Posterior cingulate gyrus (tissue), 11 donors: Measurements from ENCODE around the gene SHC1.
"Not testable (repeated sequence)": the region's sequence is repeated elsewhere in the genome, so short reads cannot be mapped to it uniquely, and the experiment has no call there.

Experiments used
- DNase-seq, 10 donors: peaks; one replicate each; pipeline versions ENCODE4 v3.0.0 to v3.0.0-alpha.2; 2020 to 2021; ENCODE audit warnings: mixed read lengths in 3 of 10
- intact Hi-C: fragments of 100-400 bp; cut with DNase I; formaldehyde crosslinking; loops from one replicate; pipeline ENCODE4 v1.15.1; 2023

Gene SHC1

DNA sequence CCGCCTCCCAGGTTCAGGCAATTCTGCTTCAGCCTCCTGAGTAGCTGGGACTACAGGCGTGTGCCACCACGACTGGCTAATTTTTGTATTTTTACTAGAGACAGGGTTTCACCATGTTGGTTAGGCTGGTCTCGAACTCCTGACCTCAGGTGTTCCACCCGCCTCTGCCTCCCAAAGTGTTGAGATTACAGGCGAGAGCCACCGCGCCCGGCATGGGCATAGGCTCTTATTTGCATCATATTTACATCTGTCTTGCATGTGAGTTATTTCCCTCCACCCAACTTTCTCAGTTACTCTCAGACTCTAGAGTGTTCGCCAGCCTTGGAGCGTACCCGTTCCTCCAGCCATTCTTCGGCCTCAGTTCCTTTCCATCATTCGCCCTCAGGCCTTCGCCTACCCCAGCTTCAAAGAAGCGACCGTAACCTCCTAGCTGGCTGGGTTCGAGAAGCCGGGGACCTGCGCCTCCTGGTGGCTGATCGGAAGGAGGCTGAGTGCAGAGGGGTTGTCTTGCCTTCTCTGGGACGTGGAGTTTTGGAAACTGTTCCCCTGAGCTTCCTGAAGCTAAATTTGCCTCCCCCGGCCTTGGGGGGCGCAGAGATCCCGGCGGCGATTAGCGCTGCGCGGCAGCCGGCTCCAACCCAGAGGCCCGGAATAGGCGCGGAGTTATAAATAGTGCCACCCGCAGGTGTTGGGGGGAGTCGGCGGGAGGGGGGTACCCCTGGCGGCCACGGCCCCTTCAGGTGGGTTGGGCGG is 28.4 kb upstream of the SHC1 start:
- intact Hi-C loops = loop anchor here (5.0 kb wide), 1 partner anchor 37 kb away; the partner anchor contains the start of gene PYGO2
- DNase-seq = peak; percentile 15 to 93 (median 69)

DNA sequence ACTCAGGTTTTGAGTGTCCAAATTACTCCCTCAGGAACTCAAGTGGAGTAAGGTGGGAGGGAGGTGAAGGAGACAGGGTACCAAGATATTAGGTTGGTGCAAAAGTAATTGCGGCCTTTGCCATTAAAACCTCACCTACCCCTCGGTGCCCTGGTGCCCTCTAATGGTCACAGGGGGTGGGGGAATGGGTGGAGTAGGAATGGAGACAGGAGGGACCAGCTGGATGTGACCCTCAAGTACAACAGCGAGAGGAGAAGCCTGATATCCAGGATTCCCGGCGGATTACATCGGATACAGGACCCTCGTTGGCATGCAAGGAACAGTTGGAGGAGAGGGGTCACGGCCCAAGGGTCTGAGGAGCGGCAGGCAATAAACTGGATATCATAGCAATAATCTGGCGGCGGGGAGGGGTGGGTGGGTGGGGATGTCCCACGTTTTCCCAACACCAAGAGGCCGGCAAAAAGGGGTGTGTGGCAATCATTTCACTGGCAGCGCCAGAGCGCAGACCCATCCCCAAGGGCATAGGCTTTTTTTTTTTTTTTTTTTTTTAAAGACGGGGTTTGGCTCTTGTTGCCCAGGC is 27.7 kb upstream of the SHC1 start:
- DNase-seq = peak in 2 of 10 donors; percentile 24 to 31
- intact Hi-C loops = loop anchor here (5.0 kb wide), 1 partner anchor 36 kb away; the partner anchor contains the start of gene PYGO2

DNA sequence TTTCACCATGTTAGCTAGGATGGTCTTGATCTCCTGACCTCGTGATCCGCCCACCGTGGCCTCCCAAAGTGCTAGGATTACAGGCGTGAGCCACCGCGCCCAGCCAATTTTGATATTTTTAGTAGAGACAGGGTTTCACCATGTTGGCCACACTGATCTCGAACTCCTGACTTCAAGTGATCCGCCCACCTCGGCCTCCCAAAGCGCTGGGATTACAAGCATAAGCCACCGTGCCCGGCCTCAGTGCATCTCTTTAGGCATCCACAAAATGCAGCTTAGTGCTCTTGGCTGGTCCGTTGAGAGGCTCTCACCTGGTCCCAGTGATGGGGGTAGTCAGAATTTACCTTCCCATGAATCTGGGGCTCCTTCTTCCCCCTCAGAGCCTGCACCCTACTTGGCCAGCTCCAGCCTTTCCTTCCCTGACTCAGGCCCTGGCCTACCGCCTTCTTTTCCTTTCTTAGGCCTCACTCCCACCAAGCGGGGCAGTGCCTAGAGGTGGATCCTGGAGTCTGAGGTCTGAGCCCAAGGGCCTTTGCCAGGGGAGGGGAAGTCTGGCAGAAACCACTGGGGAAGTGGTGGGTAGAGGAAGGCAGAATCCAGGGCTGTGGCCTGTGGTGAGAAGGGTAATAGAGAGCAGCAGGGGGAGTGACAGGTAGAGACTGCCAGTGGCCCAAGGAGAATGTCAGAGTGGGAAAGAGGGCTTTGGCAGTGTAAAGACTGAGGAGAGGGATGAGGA is 26.6 kb upstream of the SHC1 start:
- intact Hi-C loops = loop anchor here (5.0 kb wide), 1 partner anchor 35 kb away; the partner anchor contains the start of gene PYGO2
- DNase-seq = peak in 2 of 10 donors; percentile 39 to 59

DNA sequence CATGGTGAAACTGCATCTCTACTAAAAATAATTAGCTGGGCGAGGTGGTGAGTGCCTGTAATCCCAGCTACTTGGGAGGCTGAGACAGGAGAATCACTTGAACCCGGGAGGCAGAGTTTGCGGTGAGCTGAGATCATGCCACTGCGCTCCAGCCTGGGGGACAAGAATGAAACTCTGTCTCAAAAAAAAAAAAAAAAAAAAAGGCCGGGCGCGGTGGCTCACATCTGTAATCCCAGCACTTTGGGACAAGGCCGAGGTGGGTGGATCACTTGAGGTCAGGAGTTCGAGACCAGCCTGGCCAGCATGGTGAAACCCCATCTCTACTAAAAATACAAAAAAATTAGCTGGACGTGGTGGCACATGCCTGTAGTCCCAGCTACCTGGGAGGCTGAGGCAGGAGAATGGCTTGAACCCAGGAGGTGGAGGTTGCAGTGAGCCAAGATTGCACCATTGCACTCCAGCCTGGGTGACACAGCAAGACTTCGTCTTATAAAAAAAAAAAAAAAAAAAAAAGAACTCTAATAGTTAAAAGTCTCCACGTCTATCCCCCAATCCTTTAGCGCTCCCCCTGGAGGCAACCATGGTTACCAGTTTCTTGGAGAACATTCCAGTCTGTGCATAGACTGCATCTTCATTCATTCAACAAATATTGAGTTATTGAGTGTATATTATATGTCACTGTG is 24.9 kb upstream of the SHC1 start:
- intact Hi-C loops = loop anchor here (5.0 kb wide), 1 partner anchor 33 kb away; the partner anchor contains the start of gene PYGO2
- peak in 2 of 10 donors; percentile 31 to 54 for DNase-seq

GRCh38 chr1:154994591-154994990 is 24.0 kb upstream of the SHC1 start:
- DNase-seq = peak in 2 of 10 donors; percentile 20 to 35
- intact Hi-C loops = no loop called here

GRCh38 chr1:154994269-154994587 is 23.7 kb upstream of the SHC1 start:
- intact Hi-C loops = no loop called here
- no peak for DNase-seq

GRCh38 chr1:154993572-154994268 is 23.2 kb upstream of the SHC1 start, which contains the start of gene LENEP:
LENEP (plus strand) TSS chr1:154993586; CDS start chr1:154993608, 22 bp downstream.
- intact Hi-C loops = no loop called here
- DNase-seq = peak in 3 of 10 donors; percentile 8 to 72 (median 55)

DNA sequence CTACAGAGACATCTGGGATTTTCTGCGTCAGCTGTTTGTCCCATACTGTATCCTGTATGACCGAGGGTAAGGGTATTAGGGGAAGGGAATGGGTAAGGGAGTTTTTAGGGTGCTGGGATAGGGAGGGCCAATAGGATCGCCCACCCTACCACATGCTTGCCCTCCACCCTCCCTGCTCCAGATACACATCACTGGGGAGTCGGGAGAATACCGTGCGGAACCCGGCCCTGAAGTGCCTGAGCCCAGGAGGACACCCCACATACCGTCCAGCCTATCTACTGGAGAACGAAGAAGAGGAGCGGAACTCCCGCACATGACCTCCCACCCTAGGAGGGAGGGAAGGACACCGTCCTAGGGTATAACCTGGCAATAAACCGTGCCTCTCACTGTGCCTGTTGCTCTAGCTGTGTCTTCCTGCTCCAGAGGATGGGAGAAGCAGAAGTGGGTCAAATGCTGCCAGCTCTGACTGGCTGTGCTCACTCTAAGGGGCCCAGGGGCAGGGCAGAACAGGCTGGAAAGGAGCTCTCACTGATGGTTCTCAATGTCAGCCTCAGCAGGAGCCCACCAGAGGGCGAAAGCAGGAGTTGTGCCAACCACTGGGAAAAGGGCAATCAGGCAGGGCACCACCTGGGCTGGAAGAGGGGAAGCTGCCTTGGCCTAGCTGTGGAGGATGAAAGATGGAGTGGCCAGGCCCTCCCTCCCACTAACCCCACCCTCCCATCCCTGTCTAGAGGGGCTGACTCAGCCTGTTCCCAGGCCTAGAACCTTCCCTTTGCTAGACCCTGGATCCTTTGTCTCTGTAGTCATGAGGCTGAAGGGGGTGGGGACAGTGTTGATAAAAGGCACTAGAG is 22.4 kb upstream of the SHC1 start:
- intact Hi-C loops = no loop called here
- DNase-seq = peak in 3 of 10 donors; percentile 9 to 37 (median 34)

DNA sequence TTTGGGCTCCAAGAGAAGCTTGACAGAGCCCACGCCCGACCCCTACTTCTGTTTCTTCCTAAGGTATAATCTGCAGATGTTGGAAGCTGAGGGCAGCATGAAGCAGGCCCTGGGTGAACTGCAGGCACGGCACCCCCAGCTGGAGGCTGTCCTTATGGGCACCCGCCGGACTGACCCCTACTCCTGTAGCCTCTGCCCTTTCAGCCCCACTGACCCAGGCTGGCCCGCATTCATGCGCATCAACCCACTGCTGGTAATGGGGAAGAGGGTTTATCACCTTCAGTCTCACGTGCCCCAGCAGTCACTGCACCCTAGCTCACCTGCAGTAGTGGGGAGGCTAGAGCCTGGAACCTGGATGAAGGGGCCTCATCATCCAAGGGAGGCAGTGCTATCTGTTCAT is 19.7 kb upstream of the SHC1 start:
- intact Hi-C loops = no loop called here
- peak in 3 of 10 donors; percentile 20 to 64 (median 37) for DNase-seq

- DNase-seq = peak in 1 of 10 donors; percentile 12
- intact Hi-C loops = no loop called here
These were observed 18.8 kb upstream of the SHC1 start for GRCh38 chr1:154989195-154989860.

GRCh38 chr1:154988058-154988954 is 17.8 kb upstream of the SHC1 start:
- intact Hi-C loops = no loop called here
- DNase-seq = peak in 2 of 10 donors; percentile 37 to 55

- intact Hi-C loops = no loop called here
- DNase-seq = peak in 1 of 10 donors; percentile 10
These were observed 16.8 kb upstream of the SHC1 start for GRCh38 chr1:154987326-154987725.

GRCh38 chr1:154986736-154987135 is 16.2 kb upstream of the SHC1 start:
- intact Hi-C loops, DNase-seq: not testable (repeated sequence)

DNA sequence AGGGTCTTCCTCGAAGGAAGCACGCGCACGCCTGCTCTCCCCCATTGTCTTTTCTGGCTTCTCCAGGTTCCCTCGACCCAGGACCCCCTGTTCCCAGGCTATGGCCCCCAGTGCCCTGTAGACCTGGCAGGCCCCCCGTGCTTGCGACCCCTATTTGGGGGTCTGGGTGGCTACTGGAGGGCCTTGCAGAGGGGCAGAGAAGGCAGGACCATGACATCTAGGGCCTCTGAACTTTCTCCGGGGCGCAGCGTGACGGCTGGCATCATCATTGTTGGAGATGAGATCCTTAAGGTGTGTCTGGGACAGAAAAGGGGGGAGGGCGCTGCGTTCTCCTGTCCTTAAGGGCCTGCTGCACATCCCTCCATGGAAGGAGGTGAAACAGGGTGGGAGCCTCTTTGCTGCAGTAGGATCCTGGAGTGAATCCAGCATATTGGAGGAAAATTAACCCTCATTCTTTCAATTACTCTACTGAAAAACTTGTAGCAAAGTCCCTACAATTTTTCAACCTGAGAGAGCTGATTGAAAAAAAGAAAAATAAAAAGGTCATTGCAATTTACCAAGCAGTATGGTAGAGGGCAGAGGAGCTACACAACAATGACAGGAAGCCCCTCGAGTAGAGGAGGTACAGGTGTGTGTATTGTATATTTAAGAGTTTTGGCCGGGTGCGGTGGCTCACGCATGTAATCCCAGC is 13.4 kb upstream of the SHC1 start:
- DNase-seq = peak in 2 of 10 donors; percentile 55 to 67
- intact Hi-C loops = no loop called here

DNA sequence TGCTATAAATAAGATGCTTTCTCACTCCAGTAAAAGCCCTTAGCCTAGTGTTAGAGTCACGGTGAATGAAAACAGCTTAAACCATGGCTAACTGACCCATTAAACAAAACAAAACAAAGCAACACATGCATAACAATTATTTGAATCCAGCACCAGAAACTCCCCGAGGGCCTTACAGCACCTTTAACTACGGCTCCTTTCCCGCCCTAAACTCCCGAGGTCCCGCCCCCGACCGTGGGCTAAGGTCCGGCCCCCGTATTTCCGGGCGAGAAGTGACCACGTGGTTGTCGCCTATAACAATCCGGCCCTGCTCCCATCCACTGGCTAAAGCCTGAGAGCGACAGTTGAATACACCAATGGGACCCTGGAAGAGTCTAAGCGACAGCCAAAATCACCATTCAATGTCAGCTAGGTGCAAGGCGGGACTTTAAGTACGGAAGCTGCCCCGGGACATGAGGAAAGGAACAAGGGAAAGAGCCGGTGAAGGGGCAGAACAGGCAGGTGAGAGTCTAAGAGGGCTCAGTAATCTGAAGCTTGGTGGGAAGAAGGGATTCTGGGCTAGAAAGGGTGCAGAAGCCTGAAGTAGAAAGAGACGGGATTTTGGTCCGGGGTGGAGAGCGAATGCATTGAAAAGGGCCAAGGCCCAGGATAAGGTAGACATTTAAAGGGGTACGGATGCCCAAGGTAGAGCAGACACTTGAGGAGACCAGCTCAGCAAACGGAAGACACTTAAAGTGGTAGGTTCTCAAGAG is 12.5 kb upstream of the SHC1 start, which contains the start of gene FLAD1:
Gene FLAD1 (plus strand): TSS at position 448 of the 752 bp plus-strand sequence. CDS start 351 bp downstream, outside the sequence.
- intact Hi-C loops = no loop called here
- DNase-seq = peak; percentile 92 to 99 (median 94)

- intact Hi-C loops = no loop called here
- no peak for DNase-seq
These were observed 11.8 kb upstream of the SHC1 start for GRCh38 chr1:154982341-154982740.
